Epithelial cell of esophagus (primary cell): ENCODE results near the gene TRPT1.

Experiments
- DNase-seq: peaks from one replicate; pipeline ENCODE4 v3.0.0; 2010; ENCODE audit warnings: low read depth
- H3K4me3 ChIP-seq: 2 replicates; pipeline ENCODE4 v1.5.1; 2011; ENCODE audit warnings: mild to moderate bottlenecking, low read length, control low read depth
- CTCF ChIP-seq: IDR thresholded peaks from 2 replicates; pipeline ENCODE4 v1.5.1; 2011; ENCODE audit warnings: low read depth, mild to moderate bottlenecking, low read length, control low read depth, inconsistent platforms; ENCODE audit not compliant: insufficient read depth; ENCODE audit errors: missing control alignments

TRPT1 gene

GRCh38 chr11:64238999-64239398, 13.0 kb upstream of the TRPT1 start:
- DNase-seq, result no peak
- H3K4me3 ChIP-seq, result no peak overlapping the region
- no peak for TF ChIP-seq CTCF

- no peak for DNase-seq
- TF ChIP-seq CTCF, result no peak
- H3K4me3 ChIP-seq, result no peak overlapping the region
Measured at GRCh38 chr11:64238076-64238475, 12.1 kb upstream of the TRPT1 start.

- peak overlapping the region; percentile 5 for H3K4me3 ChIP-seq
- peak; percentile 62 for DNase-seq
- TF ChIP-seq CTCF, result no peak
Measured at GRCh38 chr11:64237484-64237951, 11.5 kb upstream of the TRPT1 start.

DNA sequence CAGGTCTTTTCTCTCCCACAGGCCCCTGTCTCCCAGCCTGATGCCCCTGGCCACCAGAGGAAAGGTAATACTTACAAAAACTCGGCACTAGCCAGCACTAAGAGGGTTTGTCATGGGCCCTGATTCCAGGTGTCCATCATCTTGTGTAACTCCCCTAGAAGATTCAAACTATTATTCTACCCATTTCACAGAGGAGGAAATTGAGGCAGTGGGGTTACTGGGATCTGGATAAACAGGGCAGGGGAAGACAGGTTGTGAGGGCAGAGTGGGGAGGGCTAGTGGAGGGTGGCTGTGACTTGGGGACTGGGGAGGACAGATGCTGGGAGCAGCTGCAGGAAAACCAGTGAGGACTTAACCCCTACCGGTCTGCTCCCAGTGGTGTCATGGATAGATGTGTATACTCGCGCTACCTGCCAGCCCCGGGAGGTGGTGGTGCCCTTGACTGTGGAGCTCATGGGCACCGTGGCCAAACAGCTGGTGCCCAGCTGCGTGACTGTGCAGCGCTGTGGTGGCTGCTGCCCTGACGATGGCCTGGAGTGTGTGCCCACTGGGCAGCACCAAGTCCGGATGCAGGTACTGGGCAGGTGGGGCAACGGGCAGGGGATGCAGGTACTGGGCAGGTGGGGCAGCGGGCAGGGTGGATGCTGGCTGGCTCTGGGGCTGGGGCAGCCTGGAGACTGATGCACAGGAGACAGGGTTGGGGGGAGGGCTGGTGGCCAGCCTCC, 9.6 kb upstream of the TRPT1 start:
- DNase-seq, result no peak
- TF ChIP-seq CTCF, result no peak
- H3K4me3 ChIP-seq, result peak overlapping the region; percentile 43

DNA sequence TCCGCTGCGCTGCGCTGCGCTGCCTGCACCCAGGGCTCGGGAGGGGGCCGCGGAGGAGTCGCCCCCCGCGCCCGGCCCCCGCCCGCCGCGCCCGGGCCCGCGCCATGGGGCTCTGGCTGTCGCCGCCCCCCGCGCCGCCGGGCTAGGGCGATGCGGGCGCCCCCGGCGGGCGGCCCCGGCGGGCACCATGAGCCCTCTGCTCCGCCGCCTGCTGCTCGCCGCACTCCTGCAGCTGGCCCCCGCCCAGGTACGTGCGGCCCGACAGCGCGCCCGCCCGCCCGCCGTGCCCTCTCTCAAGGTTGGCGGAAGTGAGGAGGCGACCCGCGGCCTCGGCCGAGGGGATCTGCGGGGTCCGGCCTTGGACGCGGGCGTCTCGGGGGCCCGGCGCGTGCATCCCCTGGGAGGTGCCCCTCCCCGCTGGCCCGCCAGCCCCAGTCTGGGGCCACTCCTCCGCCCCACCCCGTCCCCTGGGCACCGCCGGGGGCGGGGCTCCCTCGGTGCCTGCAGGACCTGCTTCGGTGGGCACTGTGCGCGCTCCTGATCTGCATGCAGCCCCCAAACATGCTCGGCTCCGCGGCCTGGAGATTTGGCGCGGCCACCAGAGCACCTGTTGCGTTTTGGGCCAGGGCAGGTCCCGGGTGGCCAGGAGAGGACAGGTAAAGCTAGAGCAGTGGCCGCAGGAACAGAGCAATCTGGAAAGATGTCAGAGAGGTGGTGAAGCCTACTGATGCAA, 8.8 kb upstream of the TRPT1 start:
- TF ChIP-seq CTCF, result no peak
- H3K4me3 ChIP-seq, result peak overlapping the region; percentile 43
- no peak for DNase-seq

DNA sequence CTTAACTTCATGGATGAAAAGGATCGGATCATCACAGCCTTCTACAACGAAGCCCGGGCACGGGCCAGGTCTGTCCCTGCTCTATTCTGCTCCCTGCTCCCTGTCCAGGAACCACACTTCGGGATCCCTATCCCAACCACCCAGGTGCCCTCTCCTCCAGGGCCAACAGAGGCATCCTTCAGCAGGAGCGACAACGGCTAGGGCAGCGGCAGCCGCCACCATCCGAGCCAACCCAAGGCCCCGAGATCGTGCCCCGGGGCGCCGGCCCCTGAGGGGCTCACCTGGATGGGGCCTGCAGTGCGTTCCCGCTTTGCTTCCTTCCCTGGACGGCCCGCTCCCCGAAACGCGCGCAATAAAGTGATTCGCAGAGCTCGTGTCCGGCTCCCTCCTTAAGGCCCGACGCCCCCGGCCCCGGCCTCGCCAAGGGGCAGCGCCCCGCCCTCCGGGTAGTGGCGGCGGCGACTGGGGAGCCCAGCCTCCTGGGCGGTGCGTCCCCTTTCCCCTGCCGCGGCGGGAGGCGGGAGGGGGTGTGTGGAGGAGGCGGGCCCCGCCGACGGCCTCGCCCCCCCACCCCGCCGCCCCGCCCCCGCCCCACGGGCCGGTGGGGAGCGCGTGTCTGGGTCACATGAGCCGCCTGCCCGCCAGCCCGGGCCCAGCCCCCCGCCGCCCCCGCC, 8.1 kb upstream of the TRPT1 start, which contains the start of gene VEGFB:
Gene VEGFB (plus strand): TSS at position 672 of the 674 bp plus-strand sequence. CDS start 250 bp downstream, outside the sequence.
- no peak for TF ChIP-seq CTCF
- peak; percentile 51 for DNase-seq
- peak within 1 kb of the TSS; percentile 48 for H3K4me3 ChIP-seq
